ENCODE data around the gene KHDRBS2.
A peak's percentile ranks its signal among the peaks of the same experiment; 100 is the strongest.

The KHDRBS2 gene

GRCh38 chr6:62167736-62168135 lies 118.3 kb downstream of the KHDRBS2 start:
- CTCF ChIA-PET = no interaction called here
- no peak overlapping the region for H3K4me3 ChIP-seq (ENCODE audit: low read depth, low read length)
- TF ChIP-seq CTCF (IDR thresholded peaks at IDR 0.05; ENCODE audit: insufficient read depth, low read length, missing control alignments) = no peak
- DNase-seq (ENCODE audit: low read depth, low spot score) = no peak
- POLR2A ChIA-PET = no interaction called here

DNA sequence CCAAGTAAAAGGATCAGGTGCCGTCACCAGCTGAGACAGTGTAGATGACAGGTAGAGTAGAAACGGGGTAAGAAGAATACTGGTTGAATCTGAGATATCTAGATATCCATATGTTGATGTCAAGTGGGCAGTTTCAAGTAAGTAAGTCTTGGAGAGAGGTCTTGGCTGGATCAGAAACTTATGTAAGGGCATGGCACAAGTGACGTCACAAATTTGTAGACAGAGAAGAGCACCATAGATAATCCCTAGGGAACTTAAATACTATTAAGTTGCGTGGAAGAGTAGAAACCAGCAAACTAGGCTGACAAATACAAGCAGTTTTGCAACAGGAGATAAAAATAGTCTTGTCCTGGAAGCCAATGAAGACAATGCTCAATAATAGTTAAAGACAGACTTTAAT lies 123.2 kb downstream of the KHDRBS2 start:
- TF ChIP-seq CTCF (IDR thresholded peaks at IDR 0.05; ENCODE audit: insufficient read depth, low read length, missing control alignments) = no peak
- ChIA-PET POLR2A (no interaction called here), CTCF (no interaction called here)

DNA sequence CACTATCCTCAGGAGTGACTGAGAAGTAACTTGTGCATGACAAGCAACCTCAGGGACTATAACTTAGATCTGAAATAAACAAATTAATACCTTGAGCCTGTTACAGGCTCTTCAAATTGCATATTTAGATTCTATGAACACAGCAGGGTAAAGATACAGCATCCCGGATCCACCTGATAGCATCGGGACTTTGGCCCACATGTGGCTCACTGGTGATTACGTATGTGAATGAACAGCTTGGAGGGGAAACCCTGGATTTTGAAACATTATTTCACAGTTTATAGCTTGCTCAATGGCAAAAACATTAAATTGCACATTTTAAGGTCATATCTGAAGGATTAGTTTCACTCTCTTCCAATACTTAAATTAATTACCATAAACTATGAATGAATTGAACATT lies 133.2 kb downstream of the KHDRBS2 start:
- POLR2A ChIA-PET = no interaction called here
- CTCF ChIA-PET = no interaction called here
- H3K4me3 ChIP-seq (ENCODE audit: low read depth, low read length) = no peak overlapping the region
- TF ChIP-seq CTCF (IDR thresholded peaks at IDR 0.05; ENCODE audit: insufficient read depth, low read length, missing control alignments) = no peak
- DNase-seq (ENCODE audit: low read depth, low spot score) = no peak

More for the DNA sequence above, 123.2 kb downstream of the KHDRBS2 start:
- no peak for DNase-seq (ENCODE audit: low read depth, low spot score)
- no peak overlapping the region for H3K4me3 ChIP-seq (ENCODE audit: low read depth, low read length)

GRCh38 chr6:62150048-62150663 lies 135.9 kb downstream of the KHDRBS2 start:
- H3K4me3 ChIP-seq (ENCODE audit: low read depth, low read length) = no peak overlapping the region
- ChIA-PET POLR2A (no interaction called here), CTCF (no interaction called here)
- DNase-seq (ENCODE audit: low read depth, low spot score) = no peak
- peak; percentile 12 for TF ChIP-seq CTCF (IDR thresholded peaks at IDR 0.05; ENCODE audit: insufficient read depth, low read length, missing control alignments)

DNA sequence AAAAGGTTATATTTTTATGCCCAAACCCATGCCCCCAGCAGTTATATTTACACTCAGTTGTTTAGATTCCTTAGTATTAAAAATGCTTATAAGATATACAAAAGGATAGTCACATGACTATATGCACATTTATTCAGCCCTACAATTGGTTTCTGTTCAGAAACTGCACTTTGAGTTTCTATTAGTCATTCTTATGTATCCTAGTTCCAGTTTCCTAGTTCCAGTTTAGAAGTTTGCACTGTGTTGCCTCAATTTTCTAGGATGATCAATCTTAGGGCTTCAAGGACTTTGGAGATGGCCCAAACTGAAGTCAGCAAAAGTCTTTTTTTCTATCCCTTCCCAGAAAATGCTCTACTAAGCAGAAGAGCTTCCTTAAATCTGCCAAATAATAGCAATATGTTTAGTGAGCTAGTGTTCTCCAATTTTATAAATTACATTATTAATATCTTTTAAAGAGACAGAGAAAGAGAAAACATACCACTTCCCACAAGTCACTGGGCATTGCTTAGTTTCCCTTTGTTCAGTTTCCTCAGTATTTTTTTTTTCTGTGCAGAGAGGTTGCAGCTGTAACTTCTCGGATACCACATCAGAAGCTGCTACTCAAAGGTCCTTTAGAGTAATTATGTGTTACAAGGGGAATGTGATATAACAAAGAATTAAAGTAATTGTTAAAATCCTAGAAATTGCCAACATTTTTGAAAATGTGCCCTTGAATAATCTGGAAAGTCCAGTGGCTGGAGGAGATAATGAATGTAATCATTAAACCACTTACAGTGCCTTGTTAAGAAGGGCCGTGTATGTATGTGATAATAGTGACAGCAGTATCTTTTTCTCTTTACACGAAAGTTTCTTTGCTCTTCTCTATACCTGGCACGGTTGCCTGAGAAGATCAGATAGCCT lies 138.8 kb downstream of the KHDRBS2 start:
- no peak overlapping the region for H3K4me3 ChIP-seq (ENCODE audit: low read depth, low read length)
- CTCF ChIA-PET = no interaction called here
- DNase-seq (ENCODE audit: low read depth, low spot score) = no peak
- POLR2A ChIA-PET = no interaction called here
- no peak for TF ChIP-seq CTCF (IDR thresholded peaks at IDR 0.05; ENCODE audit: insufficient read depth, low read length, missing control alignments)

DNA sequence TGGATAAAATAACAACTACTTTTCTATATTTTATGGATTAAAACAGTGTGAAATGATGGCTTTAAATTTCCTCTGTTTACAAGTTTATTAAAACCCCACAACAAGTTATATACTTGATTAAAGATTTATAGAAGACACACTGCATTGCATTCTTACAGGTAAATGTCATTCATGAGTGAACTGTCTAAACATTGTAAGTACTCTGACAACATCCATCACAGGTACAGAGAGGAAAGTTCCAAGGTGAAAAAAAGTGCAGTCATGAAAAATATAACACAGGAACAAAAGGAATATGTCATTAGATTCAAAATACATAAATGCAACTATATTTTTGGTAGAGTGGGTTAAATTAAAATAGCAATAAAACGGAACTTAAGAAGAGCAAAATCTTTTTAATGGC lies 156.9 kb downstream of the KHDRBS2 start:
- no peak for TF ChIP-seq CTCF (IDR thresholded peaks at IDR 0.05; ENCODE audit: insufficient read depth, low read length, missing control alignments)
- no peak overlapping the region for H3K4me3 ChIP-seq (ENCODE audit: low read depth, low read length)
- DNase-seq (ENCODE audit: low read depth, low spot score) = no peak
- ChIA-PET POLR2A (no interaction called here), CTCF (no interaction called here)
